GM12891 (cell line): ENCODE results near the gene TULP1.

Experiments used
- DNase-seq: peaks from one replicate; pipeline ENCODE4 v3.0.0; 2011; ENCODE audit warnings: low spot score; ENCODE audit not compliant: insufficient read length
- FAIRE-seq: peaks from 2 replicates; lab custom pipeline; 2011; peaks lifted over from hg19 to GRCh38; lab: Jason Lieb, UNC
- PAX5 ChIP-seq: IDR thresholded peaks from 2 replicates; pipeline ENCODE4 v1.6.1; 2011; ENCODE audit warnings: low read length, moderate library complexity, mild to moderate bottlenecking; ENCODE audit not compliant: insufficient read depth, severe bottlenecking
- POLR2A ChIP-seq: IDR thresholded peaks from 2 replicates; pipeline ENCODE4 v1.6.1; 2011; ENCODE audit warnings: low read depth, low read length, control low read depth
- POLR2AphosphoS5 ChIP-seq: IDR thresholded peaks from 2 replicates; pipeline ENCODE4 v1.6.1; 2011; ENCODE audit warnings: low read depth, low read length, control low read depth
- POU2F2 ChIP-seq: IDR thresholded peaks from 2 replicates; pipeline ENCODE4 v1.6.1; 2011; ENCODE audit warnings: low read depth, mild to moderate bottlenecking, control low read depth, low read length, moderate library complexity
- SPI1 ChIP-seq: IDR thresholded peaks from 2 replicates; pipeline ENCODE4 v1.6.1; 2011; ENCODE audit warnings: low read depth, low read length, control low read depth
- TAF1 ChIP-seq: IDR thresholded peaks from 2 replicates; pipeline ENCODE4 v1.6.1; 2011; ENCODE audit warnings: low read depth, low read length, control low read depth

The TULP1 gene

DNA sequence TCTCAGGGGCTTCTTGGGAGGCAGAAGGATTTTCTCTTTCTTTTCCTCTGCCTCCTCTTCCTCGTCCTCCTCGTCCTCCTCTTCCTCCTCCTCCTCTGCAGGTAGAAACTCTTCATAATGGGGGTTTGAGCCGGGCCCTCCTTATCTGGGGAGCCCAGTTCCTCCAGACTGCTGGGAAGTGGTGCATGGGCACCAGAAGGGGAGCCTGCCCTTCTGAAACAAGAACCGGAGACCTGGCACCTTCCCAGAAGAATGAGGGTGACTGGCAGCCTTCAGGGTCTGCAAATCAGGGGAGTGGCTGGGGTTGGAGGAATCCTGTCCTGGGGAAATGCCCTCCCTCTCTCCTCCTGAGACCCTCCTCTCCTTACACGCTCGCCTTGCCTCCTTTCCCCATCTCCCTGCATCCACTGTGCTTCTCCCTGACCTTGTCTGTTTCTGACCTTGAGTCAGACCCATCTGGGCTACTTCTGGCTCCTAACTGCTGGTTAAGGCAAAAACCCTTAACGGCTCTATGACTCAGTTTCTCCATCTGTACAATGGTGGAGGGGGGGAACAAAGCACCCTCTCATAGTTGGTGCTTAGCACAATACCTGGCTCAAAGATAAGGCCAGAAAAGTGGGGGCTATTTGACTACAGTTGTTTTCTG is 1.7 kb downstream of the TULP1 start:
- FAIRE-seq (no peak), DNase-seq (no peak)
- TF ChIP-seq POLR2A (no peak), PAX5 (no peak), POLR2AphosphoS5 (no peak), SPI1 (no peak), POU2F2 (no peak), TAF1 (no peak)

DNA sequence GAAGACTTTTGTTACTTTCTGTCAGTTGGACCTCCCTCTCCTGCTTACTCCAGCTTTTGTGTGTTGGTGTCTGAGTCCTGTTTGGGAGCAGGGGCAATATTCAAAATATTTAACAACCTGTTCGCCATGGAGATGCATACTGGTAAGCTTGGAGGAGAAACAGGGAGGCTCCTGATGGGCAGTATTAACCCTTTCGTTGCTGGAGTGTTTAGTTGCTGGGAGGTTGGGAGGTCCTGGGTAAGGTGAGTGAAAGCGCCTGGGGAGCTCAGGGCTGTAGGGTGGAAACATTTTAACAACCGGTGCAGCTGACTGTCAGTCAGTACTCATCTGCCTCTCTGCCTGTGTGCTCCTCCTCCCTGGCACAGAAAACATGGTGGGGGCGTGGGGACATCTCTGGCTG is 4.2 kb downstream of the TULP1 start:
- FAIRE-seq (no peak), DNase-seq (no peak)
- no peak for TF ChIP-seq TAF1
- no peak for TF ChIP-seq POU2F2
- no peak for TF ChIP-seq POLR2AphosphoS5
- TF ChIP-seq PAX5, result no peak
- TF ChIP-seq POLR2A, result no peak
- no peak for TF ChIP-seq SPI1

- no peak for TF ChIP-seq POU2F2
- TF ChIP-seq PAX5, result no peak
- no peak for TF ChIP-seq POLR2AphosphoS5
- no peak for TF ChIP-seq POLR2A
- TF ChIP-seq SPI1, result no peak
- no peak for TF ChIP-seq TAF1
- DNase-seq, result no peak
- FAIRE-seq, result no peak
Measured at GRCh38 chr6:35508027-35508426, 4.7 kb downstream of the TULP1 start.

GRCh38 chr6:35507221-35507620 is 5.5 kb downstream of the TULP1 start:
- DNase-seq, result no peak
- TF ChIP-seq SPI1, result no peak
- TF ChIP-seq TAF1, result no peak
- no peak for TF ChIP-seq POLR2A
- no peak for TF ChIP-seq POLR2AphosphoS5
- no peak for TF ChIP-seq POU2F2
- TF ChIP-seq PAX5, result no peak
- no peak for FAIRE-seq

GRCh38 chr6:35506536-35506935 is 6.2 kb downstream of the TULP1 start:
- DNase-seq (no peak), FAIRE-seq (no peak)
- TF ChIP-seq SPI1 (no peak), POU2F2 (no peak), TAF1 (no peak), POLR2AphosphoS5 (no peak), PAX5 (no peak), POLR2A (no peak)

- DNase-seq (no peak), FAIRE-seq (no peak)
- no peak for TF ChIP-seq POU2F2
- no peak for TF ChIP-seq POLR2A
- no peak for TF ChIP-seq POLR2AphosphoS5
- no peak for TF ChIP-seq SPI1
- TF ChIP-seq PAX5, result no peak
- TF ChIP-seq TAF1, result no peak
Measured at GRCh38 chr6:35505999-35506412, 6.7 kb downstream of the TULP1 start.

- no peak for TF ChIP-seq TAF1
- TF ChIP-seq PAX5, result no peak
- TF ChIP-seq POU2F2, result no peak
- no peak for TF ChIP-seq POLR2AphosphoS5
- no peak for TF ChIP-seq POLR2A
- no peak for TF ChIP-seq SPI1
- FAIRE-seq, result no peak
- no peak for DNase-seq
Measured at GRCh38 chr6:35503534-35503933, 9.2 kb downstream of the TULP1 start.

- no peak for TF ChIP-seq POU2F2
- DNase-seq, result no peak
- FAIRE-seq, result no peak
Measured at GRCh38 chr6:35501784-35502183, 10.9 kb downstream of the TULP1 start.

DNA sequence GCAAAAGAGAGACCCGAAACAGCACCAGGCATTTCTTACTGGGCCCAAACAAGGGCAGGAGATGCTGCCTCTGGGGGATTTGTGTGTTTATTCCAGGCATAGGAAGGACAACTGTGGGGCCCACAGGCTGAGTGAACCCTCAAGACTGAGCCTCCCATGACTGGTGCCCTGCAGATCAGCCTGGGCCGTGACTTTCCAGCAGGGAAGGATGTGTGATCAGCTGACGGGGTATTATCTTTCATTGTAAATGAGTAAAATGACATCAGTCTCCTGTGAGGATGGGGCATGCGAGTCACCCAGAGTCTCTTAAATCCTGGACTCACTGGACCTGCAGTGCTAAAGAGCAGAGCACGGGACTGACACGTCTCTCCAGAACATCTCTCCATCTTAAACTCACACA is 11.9 kb downstream of the TULP1 start:
- DNase-seq (no peak), FAIRE-seq (no peak)
- TF ChIP-seq POLR2AphosphoS5 (no peak), PAX5 (no peak), SPI1 (no peak), POLR2A (no peak), TAF1 (no peak), POU2F2 (no peak)

GRCh38 chr6:35499372-35499771 is 13.3 kb downstream of the TULP1 start:
- FAIRE-seq (no peak), DNase-seq (no peak)
- TF ChIP-seq PAX5, result no peak
- no peak for TF ChIP-seq POU2F2
- no peak for TF ChIP-seq TAF1
- no peak for TF ChIP-seq POLR2AphosphoS5
- TF ChIP-seq SPI1, result no peak
- no peak for TF ChIP-seq POLR2A
